AG09319 (cell line): ENCODE measurements around the gene LRFN4.

Experiments used
- DNase-seq: peaks from one replicate; pipeline ENCODE4 v3.0.0-alpha.2; 2010; ENCODE audit warnings: low read depth; ENCODE audit errors: extremely low read depth
- TF ChIP-seq, protein P1 (sequence below): IDR thresholded peaks from 2 replicates; pipeline ENCODE4 v1.5.1; 2011; ENCODE audit warnings: low read depth, mild to moderate bottlenecking, inconsistent platforms, low read length, moderate library complexity

LRFN4 gene

DNA sequence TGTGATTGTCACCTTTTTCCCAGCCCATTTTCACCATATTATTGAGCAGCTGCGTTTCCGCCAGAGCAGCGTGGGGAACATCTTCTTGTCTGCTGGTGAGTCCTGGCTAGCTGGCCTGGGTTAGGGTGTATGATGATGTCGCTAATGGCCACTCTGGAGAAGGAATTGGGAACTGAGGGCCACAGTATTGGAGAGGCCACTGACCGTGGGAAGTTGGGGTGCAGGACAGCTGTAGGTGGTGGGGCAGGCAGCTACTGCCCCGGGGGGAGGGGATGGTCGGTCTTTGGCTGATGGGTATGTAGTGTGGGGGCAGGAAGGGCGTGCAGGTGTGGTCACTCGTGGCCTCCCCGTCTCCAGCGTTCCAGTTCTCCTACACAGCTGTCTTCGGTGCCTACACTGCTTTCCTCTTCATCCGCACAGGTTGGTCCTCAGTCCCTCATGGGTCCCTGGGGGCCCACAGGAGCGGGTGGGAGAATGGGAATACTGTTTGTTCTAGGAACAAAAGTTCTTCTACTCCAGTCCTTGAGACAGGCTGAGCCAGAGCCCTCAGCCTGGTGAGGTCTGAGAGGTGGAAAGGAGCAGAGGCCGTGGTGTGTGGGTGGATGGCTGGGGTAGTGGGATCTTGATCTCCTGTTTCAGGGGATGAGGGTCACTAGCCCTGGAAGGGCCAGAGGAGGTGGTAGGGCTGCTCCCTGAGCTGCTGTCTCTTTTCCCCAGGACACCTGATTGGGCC is 11.6 kb upstream of the LRFN4 start:
- TF ChIP-seq, protein P1, sequence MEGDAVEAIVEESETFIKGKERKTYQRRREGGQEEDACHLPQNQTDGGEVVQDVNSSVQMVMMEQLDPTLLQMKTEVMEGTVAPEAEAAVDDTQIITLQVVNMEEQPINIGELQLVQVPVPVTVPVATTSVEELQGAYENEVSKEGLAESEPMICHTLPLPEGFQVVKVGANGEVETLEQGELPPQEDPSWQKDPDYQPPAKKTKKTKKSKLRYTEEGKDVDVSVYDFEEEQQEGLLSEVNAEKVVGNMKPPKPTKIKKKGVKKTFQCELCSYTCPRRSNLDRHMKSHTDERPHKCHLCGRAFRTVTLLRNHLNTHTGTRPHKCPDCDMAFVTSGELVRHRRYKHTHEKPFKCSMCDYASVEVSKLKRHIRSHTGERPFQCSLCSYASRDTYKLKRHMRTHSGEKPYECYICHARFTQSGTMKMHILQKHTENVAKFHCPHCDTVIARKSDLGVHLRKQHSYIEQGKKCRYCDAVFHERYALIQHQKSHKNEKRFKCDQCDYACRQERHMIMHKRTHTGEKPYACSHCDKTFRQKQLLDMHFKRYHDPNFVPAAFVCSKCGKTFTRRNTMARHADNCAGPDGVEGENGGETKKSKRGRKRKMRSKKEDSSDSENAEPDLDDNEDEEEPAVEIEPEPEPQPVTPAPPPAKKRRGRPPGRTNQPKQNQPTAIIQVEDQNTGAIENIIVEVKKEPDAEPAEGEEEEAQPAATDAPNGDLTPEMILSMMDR = no peak
- DNase-seq = no peak

- no peak for DNase-seq
- TF ChIP-seq, protein P1 = no peak
These were observed 11.0 kb upstream of the LRFN4 start for GRCh38 chr11:66845876-66846212.

DNA sequence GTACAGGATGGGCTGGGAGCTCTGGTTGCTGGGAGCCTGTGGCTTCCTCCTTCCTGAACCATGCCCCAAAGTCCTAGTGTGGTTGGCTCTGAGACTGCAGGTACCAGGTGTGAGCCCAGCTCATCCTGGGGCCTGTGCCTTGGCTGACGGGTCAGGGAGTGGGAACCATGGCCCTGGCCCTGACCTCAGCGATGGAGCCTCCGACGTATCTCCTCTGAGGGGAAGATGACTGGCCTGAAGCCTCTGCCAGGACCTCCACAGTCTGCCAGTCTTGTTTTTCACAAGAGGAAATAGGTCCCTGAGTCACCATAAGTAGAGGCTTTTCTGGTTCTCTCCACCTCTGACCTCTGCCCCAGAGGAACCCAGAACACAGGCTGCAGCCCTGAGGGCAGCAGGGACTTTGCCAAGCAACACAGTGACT is 10.2 kb upstream of the LRFN4 start:
- TF ChIP-seq, protein P1 = no peak
- DNase-seq = no peak

GRCh38 chr11:66847461-66848232 is 9.2 kb upstream of the LRFN4 start:
- TF ChIP-seq, protein P1 = no peak
- DNase-seq = no peak

- TF ChIP-seq, protein P1 = no peak
- DNase-seq = no peak
These were observed 8.0 kb upstream of the LRFN4 start for GRCh38 chr11:66848671-66849500.

- TF ChIP-seq, protein P1 = no peak
- no peak for DNase-seq
These were observed 7.2 kb upstream of the LRFN4 start for GRCh38 chr11:66849501-66850234.
